ENCODE measurements around the gene DUSP19.

The DUSP19 gene

GRCh38 chr2:183126635-183127034 is 48.1 kb downstream of the DUSP19 start:
- DNase-seq = no peak

- no peak for DNase-seq
Observed at GRCh38 chr2:183134016-183134415, 55.5 kb downstream of the DUSP19 start.

- DNase-seq = no peak
Observed at GRCh38 chr2:183148955-183149354, 70.4 kb downstream of the DUSP19 start.

- no peak for DNase-seq
Observed at GRCh38 chr2:183149489-183149888, 70.9 kb downstream of the DUSP19 start.

All from activated CD8-positive, alpha-beta memory T cell treated with anti-CD3 and anti-CD28 coated beads, Interleukin-2, amount 50 U/mL, for 48 hours (primary cell).